NCI-H128 (cell line): Measurements from ENCODE around the gene TMEM129.
"Not testable (repeated sequence)": the region's sequence is repeated elsewhere in the genome, so short reads cannot be mapped to it uniquely, and the experiment has no call there.

Experiments used
- DNase-seq: peaks from one replicate; lab custom pipeline; 2025; ENCODE audit not compliant: unreplicated experiment; lab: John Stamatoyannopoulos, UW

The TMEM129 gene

DNA sequence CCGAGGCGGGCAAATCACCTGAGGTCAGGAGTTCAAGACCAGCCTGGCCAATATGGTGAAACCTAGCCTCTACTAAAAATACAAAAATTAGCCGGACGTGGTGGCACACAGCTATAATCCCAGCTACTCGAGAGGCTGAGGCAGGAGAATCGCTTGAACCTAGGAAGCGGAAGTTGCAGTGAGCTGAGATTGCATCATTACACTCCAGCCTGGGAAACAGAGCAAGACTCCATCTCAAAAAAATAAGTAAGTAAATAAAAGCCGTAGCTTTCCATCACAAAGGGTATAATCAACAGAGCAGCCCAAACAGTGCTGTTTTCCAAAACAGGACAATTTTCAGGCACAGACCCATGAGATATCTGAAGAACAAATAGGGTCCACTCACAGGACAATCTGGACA is 19.5 kb downstream of the TMEM129 start:
- not testable (repeated sequence) for DNase-seq

DNA sequence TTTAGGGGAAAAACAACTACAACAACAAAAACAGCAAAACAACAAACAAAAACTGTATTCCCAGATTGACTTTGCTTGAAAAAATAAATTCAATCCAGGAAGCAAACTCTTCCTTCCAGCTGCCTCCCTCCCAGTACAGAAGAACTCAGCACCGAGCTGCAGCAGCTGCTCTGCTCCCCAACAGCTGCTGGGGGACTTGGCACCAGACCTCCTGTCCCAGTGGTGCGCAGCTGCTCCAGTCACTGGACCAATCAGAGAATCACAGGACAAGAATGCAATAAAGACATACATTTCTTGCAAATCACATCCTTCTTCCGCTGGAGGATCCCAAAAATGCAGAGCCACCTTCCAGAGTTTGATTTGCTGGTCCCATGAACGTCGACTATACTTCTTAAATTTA is 25.2 kb downstream of the TMEM129 start:
- DNase-seq: no peak

DNA sequence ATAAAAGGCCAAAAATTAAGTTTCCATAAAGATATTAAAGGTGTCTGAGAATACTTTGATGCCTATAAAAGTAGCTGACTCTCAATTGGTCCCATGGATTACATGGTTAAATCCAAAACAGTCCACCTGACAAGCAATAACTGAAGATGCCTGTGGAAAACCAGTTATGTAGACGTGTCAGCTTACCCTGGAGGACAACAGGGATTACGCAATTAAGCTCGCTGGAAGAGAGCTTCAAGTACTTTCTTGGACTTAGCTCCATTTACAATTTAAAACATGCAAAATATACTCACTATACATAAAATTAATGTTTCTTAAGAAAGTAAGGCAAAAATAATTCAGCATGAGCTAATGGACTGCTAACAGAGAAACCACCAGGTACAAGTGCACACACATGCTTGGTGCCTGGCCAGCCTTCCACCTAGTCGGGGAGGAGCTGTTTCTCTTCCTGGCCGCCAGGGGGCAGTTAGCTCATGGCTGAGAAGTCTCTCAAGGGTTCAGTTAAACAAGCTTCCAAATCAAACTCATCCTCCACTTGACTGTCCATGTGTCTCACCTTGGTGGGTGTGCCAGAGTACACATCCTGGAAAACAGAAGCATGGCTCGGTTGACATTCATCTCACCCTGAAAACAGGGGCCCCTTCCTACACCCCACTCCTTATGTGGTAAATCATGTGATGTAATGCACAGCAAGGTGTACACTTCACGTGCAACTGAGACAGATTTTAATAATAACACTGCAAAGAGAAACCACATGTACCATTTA is 27.8 kb downstream of the TMEM129 start:
- peak; percentile 19 for DNase-seq

DNA sequence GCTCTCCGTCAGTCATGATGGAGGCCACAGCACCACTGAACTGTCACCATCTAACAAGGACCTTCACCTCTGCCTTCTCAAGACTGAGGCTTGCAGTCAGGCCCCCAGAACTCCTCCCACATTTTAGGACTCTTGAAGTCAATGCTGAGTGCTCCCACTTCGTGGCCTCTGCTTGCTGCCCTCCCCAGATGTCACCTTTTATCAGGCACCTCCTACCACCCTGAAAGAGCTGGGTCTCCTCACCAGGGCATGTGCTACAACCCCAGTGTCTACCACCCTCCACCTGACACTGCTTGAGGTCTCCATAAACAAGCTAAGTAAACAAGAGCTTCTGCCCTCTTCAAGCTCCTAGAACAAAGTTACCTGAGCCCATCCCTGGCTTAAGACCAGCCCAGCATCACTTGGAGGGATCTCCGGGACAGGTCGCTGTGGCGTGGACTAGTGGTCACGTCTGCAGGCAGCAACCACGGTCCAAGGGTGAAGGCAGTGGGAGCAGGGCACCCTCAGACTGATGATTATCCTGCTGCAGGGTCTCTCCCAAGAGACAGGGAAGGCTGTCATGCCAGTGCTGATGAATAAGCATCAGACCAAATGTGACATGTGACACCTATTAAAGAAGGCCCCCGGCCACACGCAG is 29.3 kb downstream of the TMEM129 start:
- DNase-seq: no peak

DNA sequence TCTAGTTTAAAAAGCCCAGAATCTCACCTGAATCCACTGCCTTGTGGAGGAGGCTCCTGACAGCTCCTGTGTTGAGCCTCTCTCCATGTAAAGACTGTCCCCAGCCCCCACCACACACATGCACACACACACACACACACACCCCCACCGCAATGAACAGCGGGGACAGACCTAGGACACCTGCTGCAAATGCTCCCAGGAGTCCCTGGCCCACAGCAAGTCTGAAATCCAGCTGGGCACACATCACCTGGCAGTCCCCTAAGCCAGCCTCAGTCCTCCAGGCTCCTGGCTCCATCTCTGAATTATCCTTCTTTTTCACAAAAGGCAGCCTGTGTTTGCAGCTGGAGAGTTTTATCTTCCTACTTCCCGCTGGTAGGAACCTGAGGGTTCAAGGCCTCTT is 30.4 kb downstream of the TMEM129 start:
- no peak for DNase-seq

DNA sequence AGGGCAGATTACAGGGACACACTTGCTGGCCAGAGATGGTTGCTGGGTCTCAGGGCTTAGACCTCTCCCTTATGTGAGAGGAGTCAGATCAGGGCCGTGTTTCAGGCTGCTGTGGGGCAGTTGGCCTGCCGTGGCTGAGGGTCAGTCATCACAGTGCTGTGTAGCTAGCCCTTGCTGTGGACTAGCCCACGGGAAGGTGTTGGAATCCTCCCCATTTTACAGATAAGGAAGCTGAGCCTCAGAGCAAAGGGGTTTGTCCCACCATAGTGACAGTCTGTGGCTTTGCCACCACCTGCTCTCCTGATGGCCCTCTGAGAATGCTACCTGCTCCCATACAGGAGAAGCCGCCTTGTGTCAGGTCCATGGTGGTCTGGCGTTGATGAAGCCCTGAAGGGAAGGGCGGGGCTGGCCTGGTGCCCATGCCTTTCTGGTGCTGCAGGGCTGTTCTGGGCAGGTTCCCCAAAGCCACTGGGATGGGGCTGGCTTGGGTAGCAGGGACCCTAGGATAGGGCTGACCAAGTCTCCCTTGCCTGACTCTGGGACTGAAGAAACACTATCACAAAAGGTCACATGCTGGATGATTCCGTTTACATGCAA is 34.6 kb downstream of the TMEM129 start:
- no peak for DNase-seq

DNA sequence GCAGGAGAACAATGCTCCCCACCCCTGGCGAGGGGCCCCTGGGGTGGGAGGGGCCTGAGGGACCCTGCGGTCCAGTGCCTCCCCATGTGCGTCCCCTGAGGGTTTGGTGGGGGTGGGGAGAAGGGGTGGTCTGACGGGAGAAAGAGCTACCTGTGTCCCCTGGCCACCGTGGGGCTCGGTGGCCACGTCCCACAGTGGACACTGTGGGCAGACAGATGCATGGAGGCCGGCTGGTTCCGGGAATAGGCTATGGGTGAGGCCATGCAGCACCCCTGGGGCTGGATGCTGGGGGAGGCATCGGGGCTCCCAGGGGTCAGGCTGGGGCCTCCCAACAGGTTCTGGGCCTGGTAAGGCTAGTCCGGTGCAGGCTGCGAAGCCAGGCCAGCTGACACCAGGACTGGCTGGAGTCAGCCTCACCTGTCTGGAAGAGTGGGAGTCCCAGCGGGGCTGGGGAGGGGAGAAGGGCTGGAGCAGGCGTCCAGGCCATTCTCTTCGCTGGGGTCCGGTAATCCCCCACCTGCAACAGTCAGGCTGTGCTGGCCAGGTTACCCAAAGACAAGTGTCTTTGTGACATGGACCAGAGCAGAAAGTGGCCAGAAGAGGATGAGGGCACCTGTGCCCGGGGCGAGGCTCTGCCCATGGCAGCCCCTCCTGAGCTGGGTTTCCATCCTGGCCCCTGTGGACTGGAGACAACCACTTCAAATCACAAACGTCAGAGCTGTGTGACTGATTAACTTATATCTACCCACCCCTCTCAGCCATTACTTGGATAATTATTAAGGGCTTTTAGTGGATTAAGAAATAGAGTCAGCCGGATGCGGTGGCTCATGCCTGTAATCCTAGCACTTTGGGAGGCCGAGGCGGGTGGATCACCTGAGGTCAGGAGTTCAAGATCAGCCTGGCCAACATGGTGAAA is 35.6 kb downstream of the TMEM129 start:
- no peak for DNase-seq

DNA sequence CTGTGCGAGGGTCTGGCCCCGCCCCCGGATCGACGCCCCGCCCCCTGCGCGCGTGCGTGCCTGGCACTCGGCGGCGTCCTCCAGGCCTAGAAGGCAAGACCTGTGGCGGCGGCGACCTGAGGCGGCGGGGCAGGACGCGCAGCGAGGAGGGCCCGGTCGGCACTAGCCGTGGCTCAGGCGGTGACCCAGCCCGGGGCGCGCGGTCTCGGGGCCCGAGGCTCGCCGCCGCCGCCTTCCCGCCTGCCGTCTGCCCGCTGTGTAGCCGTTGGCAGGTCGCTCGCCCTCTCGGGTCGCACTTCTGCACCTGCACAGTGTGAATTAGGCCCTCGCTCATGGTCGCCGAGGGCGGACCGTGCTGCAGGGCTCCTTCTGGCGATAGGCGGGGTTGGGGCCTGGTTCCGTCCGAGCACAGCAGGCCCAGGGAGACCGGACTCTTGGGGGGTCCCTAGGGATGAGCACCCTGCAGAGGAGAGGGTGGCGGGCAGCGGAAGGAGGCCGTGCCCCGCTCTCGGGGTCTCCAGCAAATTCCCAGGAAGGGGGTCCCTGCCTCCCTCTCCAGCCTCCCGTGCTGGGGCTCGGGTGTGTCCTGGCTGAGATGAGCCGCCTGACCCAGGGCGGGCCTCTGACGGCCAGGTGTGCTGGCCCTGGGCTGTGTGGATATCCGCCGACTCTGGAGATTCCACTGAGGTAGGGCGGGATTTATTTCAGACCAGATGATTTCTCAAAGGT is 36.5 kb downstream of the TMEM129 start:
- no peak for DNase-seq

DNA sequence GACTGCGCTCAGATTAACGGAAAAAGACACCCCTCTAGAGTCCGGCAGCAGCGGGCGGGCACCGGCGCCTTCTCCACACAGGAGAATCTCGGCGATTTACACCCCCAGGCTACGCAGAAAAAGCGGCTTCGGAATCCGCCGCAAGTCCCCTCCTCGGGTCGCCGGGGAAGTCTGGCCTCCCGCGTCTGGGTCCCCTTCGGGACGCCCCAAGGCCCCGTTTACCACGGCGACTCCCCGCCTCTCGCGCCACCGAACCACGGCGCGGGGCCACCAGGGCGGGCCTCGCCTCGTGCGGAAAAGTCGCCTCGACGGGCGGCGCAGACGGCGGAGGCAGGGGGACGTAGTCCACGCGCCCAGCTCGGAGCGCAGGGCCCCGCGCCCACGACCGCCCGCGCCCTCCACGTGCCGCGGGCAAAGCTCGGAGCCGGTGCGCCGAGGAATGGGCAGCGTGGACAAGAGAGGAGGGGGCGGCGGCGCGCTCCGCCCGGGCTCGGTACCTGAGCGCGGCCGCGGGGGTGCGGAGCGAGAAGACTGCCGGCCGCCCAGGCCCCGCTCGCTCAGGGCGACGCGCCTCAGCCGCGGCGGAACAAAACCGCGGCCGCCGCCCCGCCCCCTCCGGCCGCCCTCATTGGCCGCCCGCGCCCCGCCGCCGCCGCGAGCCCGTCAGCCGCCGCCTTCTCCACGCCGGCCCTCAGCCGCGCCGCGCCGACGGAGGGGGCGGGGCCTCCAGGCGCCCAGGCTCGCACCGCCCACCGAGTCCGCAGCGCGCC is 37.2 kb downstream of the TMEM129 start, which contains the start of gene FAM53A:
Gene FAM53A (minus strand): TSS at position 578 of the 770 bp plus-strand sequence. CDS start 15,572 bp downstream, outside the sequence.
- peak; percentile 58 for DNase-seq

DNA sequence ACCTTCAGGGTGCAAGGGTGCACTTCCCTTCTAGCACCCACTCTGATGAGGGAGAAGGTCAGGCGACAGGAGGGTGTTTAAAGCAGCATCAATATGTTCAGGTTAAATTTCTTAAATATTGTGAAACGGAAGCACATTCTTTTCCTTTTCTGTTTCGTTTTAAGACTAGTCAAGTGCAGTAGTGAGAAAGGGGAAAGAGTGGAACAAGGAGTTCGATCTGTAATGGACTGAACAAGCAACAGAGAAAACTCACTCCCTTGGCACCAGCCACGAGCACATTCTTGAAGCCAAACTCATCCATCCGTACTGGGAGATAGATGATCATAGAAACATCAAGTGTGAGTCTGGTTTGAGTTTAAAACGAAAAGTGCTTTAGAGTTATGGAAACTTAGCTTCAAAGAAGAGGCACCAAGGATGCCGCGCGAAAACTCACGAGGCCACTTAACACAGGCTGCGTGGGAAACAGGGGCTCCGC is 37.8 kb downstream of the TMEM129 start:
- DNase-seq: no peak

DNA sequence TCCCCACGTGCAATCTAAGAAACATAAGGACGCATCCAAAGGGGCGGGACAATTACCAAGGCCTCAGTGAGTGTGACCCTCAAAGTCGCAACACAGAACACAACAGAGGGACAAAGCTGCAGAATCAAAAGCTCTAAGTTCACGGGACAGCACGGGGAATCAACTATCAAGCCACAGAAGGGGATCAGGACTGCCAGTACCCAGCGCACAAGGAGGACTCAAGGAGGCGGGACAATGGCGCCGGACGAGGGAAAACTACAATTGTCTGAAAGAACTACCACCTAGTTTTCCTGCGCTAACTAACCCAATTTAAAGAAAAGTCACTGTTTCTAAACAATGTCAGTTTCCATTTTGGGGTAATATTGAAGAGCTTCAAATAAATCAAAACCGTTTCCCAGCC is 38.3 kb downstream of the TMEM129 start:
- DNase-seq: no peak

DNA sequence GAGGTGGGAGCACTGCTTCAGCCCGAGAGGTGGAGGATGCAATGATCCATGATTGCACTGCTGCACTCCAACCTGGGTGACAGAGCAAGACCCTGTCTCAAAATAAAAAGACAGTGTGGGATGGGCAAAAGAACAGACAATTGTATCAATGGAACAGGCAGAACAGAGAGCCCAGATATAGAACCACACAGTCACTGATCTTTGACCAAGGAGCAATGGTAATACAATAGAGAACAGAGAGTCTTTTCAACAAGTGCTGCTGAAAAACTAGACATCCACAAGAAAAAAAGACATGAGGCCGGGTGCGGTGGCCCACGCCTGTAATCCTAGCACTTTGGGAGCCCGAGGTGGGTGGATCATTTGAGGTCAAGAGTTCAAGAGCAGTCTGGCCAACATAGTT is 42.9 kb downstream of the TMEM129 start:
- no peak for DNase-seq

DNA sequence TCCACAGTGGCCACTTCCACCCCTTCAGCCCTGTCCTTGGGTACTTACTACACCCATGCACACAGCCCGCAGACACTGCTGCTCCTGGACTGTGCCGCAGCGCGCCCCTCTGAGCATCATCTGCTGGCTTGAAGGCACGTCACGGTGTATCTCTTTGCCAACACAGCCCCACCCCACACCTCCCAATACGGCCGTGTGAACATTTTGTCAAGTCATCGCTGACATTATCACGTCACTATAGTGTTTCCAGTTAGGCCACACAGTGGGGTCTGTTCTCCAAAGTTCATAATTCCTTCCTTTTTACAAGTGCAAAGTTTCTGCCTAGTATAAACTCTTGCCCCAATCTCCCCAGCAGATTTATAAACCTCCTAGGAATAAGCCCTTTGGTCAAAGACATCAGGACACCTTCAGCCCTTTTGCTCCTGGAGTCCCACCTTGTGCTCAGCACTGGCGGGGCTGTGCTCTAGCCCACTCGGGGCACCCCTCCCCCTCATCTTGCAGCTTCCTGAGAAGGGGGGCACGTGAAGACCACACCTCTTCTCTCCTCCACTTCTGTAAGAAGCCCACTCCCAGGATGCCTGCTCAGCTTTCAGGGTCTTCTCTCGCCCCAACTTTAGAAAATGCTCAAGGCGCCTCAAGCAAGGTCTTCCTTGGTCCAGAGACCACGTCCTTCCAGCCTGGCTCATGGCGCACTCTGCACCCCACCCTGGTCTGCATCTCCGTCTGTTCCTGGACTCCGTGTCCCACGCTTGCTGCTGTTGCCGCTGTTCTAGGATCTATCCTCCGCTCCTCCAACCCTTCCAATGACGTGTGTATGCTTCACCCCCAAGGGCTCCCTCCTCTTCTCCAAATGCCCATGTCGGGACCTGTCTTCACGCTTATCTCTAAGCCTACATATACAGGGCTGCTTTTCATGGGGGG is 44.3 kb downstream of the TMEM129 start:
- no peak for DNase-seq

DNA sequence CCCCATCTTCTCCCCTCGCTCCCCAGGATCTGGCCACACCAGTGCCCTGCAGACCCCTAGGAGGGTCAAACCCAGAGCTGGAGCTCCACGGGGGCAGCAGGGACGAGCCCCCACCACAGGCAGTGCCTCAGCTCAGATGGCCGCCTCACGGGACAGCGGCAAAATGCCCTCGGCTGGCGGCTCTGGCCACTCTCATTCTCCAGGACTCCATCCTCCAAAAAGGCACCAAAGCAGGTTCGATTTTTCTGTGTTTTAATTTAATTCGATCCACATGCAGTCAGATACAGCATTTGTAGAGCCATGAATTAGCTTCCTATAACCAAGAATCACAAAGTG is 45.4 kb downstream of the TMEM129 start:
- no peak for DNase-seq

DNA sequence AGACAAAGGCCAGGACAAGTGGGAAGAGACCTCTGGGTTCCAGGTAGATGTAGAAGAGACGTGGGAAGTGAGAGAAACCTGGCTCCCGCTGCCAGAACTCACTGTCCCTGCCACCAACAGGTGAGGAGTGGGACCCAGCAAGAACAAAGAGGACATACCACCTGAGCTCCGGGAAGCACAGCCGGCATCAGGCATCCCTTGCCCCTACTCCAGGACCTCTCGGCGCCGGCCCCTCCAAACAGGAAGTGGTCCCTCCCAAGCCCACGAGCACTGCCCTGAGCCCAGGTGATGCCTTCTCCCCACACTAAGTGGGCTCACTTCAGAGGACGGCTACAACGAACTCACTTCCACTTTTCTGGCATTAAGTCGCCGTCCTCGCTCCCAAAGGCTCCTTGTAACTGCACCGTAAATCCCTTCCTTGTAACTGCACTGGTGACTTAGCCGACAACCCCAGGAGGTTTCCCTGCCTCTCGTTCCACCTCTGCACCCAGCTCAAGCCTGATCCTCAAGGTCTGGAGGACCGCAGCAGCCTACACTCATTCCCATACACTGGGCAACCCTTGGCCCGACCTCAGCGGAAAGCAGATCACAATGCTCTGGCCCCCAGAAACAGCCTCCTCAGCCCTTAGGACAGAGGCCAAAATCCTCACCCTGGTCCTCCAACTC is 45.9 kb downstream of the TMEM129 start:
- DNase-seq: no peak

DNA sequence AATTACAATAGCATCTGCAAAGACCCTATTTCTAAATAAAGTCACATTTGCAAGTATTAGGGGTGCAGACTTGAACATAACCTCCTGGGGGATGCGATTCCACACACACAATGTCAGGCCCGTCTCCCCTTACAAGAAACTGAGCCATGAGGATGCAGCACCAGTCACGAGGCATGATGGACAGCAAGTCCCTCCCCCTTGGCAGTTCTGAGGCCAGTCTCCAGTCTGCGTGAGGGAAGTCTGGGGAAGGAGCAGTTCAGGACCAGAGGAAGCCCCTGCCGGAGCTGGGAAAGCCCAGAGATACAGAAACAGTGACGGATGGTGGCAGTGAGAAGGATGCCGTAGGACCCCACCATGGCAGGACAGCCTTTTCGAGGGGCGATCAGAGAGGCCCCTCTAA is 46.4 kb downstream of the TMEM129 start:
- DNase-seq: no peak

DNA sequence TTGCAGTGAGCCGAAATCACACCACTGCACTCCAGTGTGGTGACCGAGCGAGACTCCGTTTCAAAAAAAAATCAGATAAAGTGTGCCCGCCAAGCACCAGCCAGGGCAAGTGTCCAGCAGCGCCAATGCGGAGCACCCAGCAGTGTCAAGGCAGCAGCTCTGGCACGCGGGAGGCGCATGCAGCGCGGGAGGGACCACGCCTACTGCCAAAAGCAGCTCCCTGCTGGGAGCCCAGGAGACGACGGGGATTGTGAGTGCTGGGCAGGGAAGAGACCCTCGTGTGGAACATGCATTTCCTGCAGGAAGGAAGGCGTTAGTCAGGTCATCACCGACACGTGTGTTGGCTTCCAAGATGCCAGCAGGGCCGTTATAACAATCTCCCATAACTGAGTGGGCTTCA is 47.5 kb downstream of the TMEM129 start:
- no peak for DNase-seq

DNA sequence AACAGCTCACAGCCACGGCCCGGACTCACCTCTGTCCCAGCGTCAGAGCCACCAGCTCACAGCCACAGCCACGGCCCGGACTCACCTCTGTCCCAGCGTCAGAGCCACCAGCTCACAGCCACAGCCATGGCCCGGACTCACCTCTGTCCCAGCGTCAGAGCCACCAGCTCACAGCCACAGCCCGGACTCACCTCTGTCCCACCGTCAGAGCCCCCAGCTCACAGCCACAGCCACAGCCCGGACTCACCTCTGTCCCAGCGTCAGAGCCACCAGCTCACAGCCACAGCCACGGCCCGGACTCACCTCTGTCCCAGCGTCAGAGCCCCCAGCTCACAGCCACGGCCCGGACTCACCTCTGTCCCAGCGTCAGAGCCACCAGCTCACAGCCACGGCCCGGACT is 50.1 kb downstream of the TMEM129 start:
- not testable (repeated sequence) for DNase-seq
